ENCODE results near the gene C1QTNF1.

Gene C1QTNF1

GRCh38 chr17:79014158-79014758 is 9.7 kb upstream of the C1QTNF1 start:
- Histone ChIP-seq H3K9me3 (ENCODE audit: control insufficient read depth, low read length) (no peaks in the 10 kb centered on the region), H3K4me1 (peaks cover 20% of the 10 kb centered on the region), H3K27me3 (ENCODE audit: control insufficient read depth, insufficient read depth, low read length) (no peaks in the 10 kb centered on the region), H3K27ac (no peak overlapping the region), H3K36me3 (ENCODE audit: control insufficient read depth, insufficient read depth, low read length) (no peaks in the 10 kb centered on the region), H3K4me2 (ENCODE audit: low read length) (no peak overlapping the region), H3K4me3 (ENCODE audit: low read depth, low read length) (no peak overlapping the region), H2AFZ (no peak overlapping the region), H3K9ac (no peak overlapping the region), H3K79me2 (peaks cover 8% of the 10 kb centered on the region)
- no peak for TF ChIP-seq CTCF (IDR thresholded peaks at IDR 0.05)

DNA sequence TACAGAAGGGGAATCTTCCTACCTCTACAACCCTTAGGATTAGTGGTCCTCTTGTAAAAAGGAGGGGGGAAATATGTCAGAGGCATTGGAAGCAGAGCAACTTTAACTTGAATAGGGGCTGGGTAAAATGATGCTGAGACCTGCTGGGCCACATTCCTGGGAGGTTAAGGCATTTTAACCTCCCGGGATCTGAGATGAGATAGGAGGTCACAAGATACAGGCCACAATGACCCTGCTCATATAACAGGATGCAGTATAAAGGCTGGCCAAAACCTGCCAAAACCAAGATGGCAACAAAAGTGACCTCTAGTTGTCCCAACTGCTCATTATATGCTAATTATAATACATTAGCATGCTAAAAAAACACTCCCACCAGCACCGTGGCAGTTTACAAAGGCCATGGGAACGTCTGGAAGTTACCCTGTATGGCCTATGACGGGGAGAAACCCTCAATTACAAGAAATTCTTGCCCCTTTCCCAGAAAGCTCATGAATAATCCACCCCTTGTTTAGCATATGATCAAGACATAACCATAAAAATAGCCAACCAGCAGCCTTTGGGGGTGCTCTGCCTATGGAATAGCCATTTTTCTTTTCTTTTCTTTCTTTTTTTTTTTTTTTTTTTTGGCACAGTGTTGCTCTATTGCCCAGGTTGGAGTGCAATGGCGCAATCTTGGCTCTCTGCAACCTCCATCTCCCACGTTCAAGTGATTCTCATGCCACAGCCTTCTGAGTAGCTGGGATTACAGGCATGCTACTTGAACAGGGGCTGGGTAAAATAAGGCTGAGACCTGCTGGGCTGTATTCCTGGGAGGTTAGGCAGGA is 6.2 kb upstream of the C1QTNF1 start:
- peak overlapping the region; percentile 44 for H3K4me2 ChIP-seq (ENCODE audit: low read length)
- H3K27me3 ChIP-seq (ENCODE audit: control insufficient read depth, insufficient read depth, low read length): no peaks in the 10 kb centered on the region
- peaks cover 28% of the 10 kb centered on the region for H3K4me1 ChIP-seq
- no peaks in the 10 kb centered on the region for H3K36me3 ChIP-seq (ENCODE audit: control insufficient read depth, insufficient read depth, low read length)
- no peak overlapping the region for H3K9ac ChIP-seq
- H3K79me2 ChIP-seq: no peaks in the 10 kb centered on the region
- peak overlapping the region; percentile 28 for H3K4me3 ChIP-seq (ENCODE audit: low read depth, low read length)
- H3K27ac ChIP-seq: peak overlapping the region; percentile 88
- TF ChIP-seq CTCF (IDR thresholded peaks at IDR 0.05): no peak
- H3K9me3 ChIP-seq (ENCODE audit: control insufficient read depth, low read length): no peaks in the 10 kb centered on the region
- H2AFZ ChIP-seq: peak overlapping the region; percentile 47

DNA sequence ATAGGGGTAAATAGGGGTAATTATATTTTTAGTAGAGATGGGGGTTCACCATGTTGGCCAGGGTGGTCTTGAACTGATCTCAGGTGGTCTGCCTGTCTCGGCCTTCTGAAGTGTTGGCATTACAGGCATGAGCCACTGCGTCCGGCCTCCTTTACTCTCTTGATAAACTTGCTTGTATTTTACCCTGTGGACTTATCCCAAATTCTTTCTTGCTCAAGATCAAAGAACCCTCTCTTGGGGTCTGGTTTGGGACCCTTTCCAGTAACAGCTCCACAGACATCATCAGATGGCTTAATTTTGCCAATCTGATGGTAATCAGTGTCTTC is 5.6 kb upstream of the C1QTNF1 start:
- H3K27ac ChIP-seq: peak overlapping the region; percentile 88
- no peaks in the 10 kb centered on the region for H3K9me3 ChIP-seq (ENCODE audit: control insufficient read depth, low read length)
- no peak for TF ChIP-seq CTCF (IDR thresholded peaks at IDR 0.05)
- no peak overlapping the region for H3K9ac ChIP-seq
- no peak overlapping the region for H3K4me2 ChIP-seq (ENCODE audit: low read length)
- no peaks in the 10 kb centered on the region for H3K27me3 ChIP-seq (ENCODE audit: control insufficient read depth, insufficient read depth, low read length)
- H2AFZ ChIP-seq: no peak overlapping the region
- H3K36me3 ChIP-seq (ENCODE audit: control insufficient read depth, insufficient read depth, low read length): no peaks in the 10 kb centered on the region
- no peaks in the 10 kb centered on the region for H3K79me2 ChIP-seq
- H3K4me3 ChIP-seq (ENCODE audit: low read depth, low read length): no peak overlapping the region
- peaks cover 28% of the 10 kb centered on the region for H3K4me1 ChIP-seq

- Histone ChIP-seq H3K27me3 (ENCODE audit: control insufficient read depth, insufficient read depth, low read length) (no peaks in the 10 kb centered on the region), H3K79me2 (no peaks in the 10 kb centered on the region), H3K4me1 (peaks cover 33% of the 10 kb centered on the region), H2AFZ (no peak overlapping the region), H3K9ac (no peak overlapping the region), H3K4me3 (ENCODE audit: low read depth, low read length) (no peak overlapping the region), H3K36me3 (ENCODE audit: control insufficient read depth, insufficient read depth, low read length) (no peaks in the 10 kb centered on the region), H3K4me2 (ENCODE audit: low read length) (no peak overlapping the region), H3K27ac (no peak overlapping the region), H3K9me3 (ENCODE audit: control insufficient read depth, low read length) (no peaks in the 10 kb centered on the region)
- TF ChIP-seq CTCF (IDR thresholded peaks at IDR 0.05): no peak
These were observed 4.7 kb upstream of the C1QTNF1 start for GRCh38 chr17:79019261-79019631.

All from parathyroid adenoma (tissue), 2 donors.